Uterus (tissue), 2 donors: ENCODE measurements around the gene ATP11A.

Experiments
- POLR2A ChIP-seq, 2 donors: fragments of 450-650 bp; IDR thresholded peaks; one replicate each; pipeline ENCODE4 v1.6.1; 2016; ENCODE audit warnings: antibody characterized with exemption in 2 of 2, mild to moderate bottlenecking in 1 of 2, moderate library complexity in 1 of 2
- TF ChIP-seq, protein P1 (sequence below), 4 experiments: fragments of 200-600 bp in 2 of 4; fragments of 450-650 bp in 2 of 4; sonication (generic) in 2 of 4; IDR thresholded peaks; one replicate each; pipeline ENCODE4 v1.5.1; 2016 to 2019; ENCODE audit warnings: antibody characterized with exemption in 4 of 4, mild to moderate bottlenecking in 2 of 4, moderate library complexity in 1 of 4

DNA sequence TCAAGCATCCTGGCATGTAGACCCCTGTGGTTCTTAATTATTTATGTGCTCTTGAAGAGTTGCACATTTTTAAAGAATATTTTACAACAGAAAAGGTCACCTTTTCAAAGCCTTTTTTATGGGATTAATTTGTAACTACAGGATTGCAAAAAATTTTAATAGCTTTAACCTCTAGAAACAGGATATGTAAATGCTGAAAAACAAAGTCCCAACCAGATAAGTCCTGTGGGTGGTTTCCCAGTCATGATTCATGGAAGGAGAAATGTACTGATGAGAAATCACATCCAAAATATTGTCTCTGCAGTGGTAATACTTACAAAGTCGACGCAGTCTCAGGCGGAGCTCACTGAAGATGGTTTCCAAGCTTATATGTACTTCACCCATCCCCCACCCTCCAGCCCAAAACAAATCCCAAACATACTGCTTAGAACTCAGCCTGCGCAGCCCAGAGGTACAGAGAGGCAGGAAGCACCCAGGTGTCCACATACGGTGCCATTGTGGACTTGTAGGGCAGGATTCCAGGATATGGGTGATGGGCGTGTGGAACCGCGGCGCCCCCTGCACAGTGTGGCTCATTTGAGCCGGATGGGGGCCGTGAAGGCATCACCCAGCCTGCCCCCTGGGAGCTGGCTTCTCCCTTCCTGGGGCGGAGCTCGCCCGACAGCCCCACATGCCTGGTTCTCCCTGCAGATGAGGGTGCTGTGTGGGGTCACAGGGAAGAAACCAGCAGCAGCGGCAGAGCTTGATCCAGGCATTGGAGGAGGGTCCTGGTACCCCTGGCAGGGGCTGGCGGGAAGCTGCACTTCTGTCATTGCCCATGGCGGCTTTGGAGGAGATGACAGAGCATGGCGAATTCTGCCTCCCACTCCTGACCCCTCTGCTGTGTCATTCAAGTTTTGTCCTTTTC lies 101.2 kb downstream of the ATP11A start:
- no peak for TF ChIP-seq POLR2A (IDR thresholded peaks at IDR 0.05)
- TF ChIP-seq, protein P1, sequence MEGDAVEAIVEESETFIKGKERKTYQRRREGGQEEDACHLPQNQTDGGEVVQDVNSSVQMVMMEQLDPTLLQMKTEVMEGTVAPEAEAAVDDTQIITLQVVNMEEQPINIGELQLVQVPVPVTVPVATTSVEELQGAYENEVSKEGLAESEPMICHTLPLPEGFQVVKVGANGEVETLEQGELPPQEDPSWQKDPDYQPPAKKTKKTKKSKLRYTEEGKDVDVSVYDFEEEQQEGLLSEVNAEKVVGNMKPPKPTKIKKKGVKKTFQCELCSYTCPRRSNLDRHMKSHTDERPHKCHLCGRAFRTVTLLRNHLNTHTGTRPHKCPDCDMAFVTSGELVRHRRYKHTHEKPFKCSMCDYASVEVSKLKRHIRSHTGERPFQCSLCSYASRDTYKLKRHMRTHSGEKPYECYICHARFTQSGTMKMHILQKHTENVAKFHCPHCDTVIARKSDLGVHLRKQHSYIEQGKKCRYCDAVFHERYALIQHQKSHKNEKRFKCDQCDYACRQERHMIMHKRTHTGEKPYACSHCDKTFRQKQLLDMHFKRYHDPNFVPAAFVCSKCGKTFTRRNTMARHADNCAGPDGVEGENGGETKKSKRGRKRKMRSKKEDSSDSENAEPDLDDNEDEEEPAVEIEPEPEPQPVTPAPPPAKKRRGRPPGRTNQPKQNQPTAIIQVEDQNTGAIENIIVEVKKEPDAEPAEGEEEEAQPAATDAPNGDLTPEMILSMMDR (IDR thresholded peaks at IDR 0.05), result no peak
